Measurements from ENCODE around the gene HSD17B11.
"Not testable (repeated sequence)": the region's sequence is repeated elsewhere in the genome, so short reads cannot be mapped to it uniquely, and the experiment has no call there.

The HSD17B11 gene

GRCh38 chr4:87356832-87357526, 34.0 kb downstream of the HSD17B11 start:
- no peak for DNase-seq (ENCODE audit: low read depth)

- no peak for DNase-seq (ENCODE audit: low read depth)
Measured at GRCh38 chr4:87354168-87355102, 36.6 kb downstream of the HSD17B11 start.

DNA sequence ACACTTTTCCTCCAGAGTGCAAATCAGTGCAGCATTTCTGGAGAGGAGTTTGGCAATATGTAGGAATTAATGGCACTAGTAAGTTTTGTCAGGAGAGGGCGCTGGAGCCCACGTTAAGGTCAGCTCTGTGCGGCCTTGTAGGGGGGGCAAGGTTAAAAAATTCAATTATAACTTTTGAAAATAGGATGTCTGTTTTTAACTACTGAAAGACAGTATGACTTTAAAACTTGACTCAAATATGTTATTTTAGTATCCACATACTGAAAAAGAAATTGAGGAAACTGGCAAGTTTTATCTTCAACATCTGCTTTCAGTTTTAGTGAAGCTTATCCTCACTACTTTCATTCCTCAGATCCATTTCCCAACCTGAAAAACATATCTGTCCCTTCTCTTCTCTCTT, 37.4 kb downstream of the HSD17B11 start:
- no peak for DNase-seq (ENCODE audit: low read depth)

- no peak for DNase-seq (ENCODE audit: low read depth)
Measured at GRCh38 chr4:87345139-87345538, 45.8 kb downstream of the HSD17B11 start.

DNA sequence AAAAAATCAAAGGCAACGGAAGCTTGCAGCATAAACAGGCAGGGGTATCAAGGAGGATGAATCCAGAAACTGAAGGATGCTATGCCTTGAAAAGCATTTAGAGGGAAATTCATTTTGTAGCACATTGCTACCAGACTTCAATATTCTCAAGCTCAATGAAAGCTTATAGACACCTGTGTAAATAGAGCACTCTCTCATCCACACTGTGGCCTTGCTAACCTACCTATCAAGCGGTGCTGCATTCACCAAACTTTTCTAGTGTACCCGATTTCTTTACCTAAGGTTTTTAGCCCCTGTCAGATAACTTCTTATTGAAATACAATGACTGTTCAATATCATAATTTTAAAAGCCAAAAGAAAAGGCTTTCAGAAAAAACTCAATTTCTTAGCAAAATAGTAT, 48.1 kb downstream of the HSD17B11 start:
- DNase-seq (ENCODE audit: low read depth) = no peak

DNA sequence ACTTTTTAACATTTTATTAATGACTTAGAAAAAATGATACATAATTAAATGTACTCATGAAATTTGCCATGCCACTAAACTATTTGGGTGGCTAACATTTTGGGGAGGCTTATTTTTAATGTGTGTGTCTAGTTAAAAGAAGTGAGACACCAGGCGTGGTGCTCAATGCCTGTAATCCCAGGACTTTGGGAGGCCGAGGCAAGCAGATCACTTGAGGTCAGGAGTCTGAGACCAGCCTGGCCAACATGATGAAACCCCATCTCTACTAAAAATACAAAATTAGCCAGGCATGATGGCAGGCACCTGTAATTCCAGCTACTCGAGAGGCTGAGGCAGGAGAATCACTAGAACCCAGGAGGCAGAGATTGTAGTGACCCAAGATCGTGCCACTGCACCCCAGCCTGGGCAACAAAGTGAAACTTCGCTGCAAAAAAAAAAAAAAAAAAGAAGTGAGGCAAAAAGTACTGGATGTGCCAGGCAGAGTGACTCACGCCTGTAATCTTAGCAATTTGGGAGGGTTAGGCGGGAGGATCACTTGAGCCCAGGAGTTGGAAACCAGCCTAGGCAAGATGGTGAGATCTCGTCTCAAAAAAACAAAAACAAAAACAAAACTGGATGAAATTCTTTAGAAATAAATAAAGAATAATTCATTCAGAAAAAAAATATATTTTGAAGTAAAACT, 48.9 kb downstream of the HSD17B11 start:
- DNase-seq (ENCODE audit: low read depth) = not testable (repeated sequence)

DNA sequence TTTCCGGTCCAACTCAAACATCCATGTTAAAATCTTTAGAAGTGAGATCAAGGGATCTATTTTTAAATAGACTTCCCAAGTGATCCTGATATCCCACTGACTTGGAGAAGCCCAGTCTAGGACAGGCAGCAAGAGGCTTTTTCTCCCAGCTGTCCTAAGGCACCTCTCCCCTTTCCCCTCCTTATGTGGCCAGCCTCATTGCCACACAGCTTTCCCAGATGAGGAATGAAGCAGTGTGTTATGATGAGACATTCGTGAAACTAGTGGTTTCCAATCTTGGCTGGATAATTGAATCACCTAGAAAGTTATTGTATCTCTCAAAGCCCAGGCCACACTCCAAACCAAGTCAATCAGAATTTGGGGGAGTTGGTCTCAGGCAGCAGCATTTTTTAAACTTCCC, 51.5 kb downstream of the HSD17B11 start:
- DNase-seq (ENCODE audit: low read depth) = no peak

DNA sequence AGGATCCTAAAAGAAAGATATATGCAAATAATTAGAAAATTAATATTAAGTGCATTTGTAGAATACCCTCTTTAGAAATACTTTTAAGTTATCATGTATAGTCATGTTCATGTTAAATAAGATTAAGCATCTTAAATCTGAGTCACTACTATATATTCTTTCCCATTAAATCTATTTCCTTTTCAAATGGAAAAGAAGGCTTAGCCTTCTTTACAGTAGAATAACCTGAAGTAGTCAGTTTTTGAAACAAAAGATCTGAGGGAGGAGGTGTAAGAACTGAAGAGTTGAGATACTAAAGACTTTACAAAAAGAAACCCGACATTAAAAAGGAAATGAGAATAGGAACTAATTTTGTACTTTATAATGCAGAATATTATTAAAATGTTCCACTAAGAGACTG, 53.6 kb downstream of the HSD17B11 start:
- no peak for DNase-seq (ENCODE audit: low read depth)

DNA sequence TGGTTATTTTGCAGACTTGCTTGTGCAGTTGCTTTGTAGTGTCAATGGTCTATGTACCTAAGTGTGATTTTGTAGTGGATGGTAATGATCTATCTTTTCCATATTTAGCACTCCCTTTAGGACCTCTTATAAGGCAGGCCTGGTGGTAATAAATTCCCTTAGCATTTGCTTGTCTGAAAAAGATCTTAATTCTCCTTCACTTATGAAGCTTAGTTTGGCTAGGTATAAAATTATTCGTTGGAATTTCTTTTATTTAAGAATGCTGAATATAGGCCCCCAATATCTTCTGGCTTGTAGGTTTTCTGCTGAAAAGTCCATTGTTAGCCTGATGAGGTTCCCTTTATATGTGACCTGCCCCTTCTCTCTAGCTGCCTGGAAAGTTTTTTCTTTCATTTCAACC, 57.7 kb downstream of the HSD17B11 start:
- DNase-seq (ENCODE audit: low read depth) = no peak

GRCh38 chr4:87330761-87331160, 60.2 kb downstream of the HSD17B11 start:
- no peak for DNase-seq (ENCODE audit: low read depth)

- DNase-seq (ENCODE audit: low read depth) = no peak
Measured at GRCh38 chr4:87327136-87327535, 63.9 kb downstream of the HSD17B11 start.

- no peak for DNase-seq (ENCODE audit: low read depth)
Measured at GRCh38 chr4:87326460-87326859, 64.5 kb downstream of the HSD17B11 start.

DNA sequence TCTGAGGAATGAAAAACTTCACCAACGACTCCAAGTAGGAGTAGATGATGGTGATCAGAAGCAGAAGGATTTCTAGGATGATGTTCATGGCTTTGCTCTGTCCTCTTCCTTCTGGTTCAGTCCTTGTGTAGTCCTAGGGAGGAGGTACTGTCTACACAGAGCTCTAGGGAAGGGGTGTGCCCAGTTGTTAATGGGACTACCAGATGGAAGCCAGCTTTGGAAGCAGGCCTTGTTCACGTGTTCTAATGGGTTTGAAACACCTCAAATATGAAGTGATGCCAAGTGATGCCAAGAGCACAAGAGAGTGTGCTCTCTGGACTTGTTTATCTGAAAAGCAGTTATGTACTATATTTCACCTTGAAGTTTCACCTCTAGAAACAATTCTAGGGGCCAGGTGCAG, 68.2 kb downstream of the HSD17B11 start, which contains the start of gene HSD17B13:
TSS of gene HSD17B13 (minus strand) at position 129 of the 400 bp plus-strand sequence. CDS start at position 88, 41 bp downstream.
- DNase-seq (ENCODE audit: low read depth) = no peak

DNA sequence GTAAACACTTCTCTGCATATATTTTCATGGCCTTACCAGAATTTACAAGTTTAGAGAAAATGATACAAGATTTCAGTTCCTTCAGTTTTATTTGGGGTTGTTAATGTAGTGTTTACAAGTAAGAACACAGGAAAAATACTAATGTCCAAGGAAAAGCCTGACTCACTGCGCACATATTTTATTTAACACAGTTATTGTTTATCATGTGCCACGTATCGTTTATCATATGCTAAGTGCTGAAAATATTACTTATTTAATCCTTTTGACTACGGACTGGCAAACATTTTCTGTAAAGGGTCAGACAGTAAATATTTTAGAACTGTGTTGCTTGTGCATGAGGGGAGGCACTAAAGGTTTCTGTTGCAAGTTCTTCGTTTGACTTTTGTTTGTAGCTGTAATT, 69.1 kb downstream of the HSD17B11 start:
- DNase-seq (ENCODE audit: low read depth) = no peak

GRCh38 chr4:87317527-87317926, 73.5 kb downstream of the HSD17B11 start:
- no peak for DNase-seq (ENCODE audit: low read depth)

- no peak for DNase-seq (ENCODE audit: low read depth)
Measured at GRCh38 chr4:87316961-87317360, 74.0 kb downstream of the HSD17B11 start.

- DNase-seq (ENCODE audit: low read depth) = not testable (repeated sequence)
Measured at GRCh38 chr4:87315000-87315399, 76.0 kb downstream of the HSD17B11 start.

GRCh38 chr4:87313756-87314155, 77.2 kb downstream of the HSD17B11 start:
- no peak for DNase-seq (ENCODE audit: low read depth)

DNA sequence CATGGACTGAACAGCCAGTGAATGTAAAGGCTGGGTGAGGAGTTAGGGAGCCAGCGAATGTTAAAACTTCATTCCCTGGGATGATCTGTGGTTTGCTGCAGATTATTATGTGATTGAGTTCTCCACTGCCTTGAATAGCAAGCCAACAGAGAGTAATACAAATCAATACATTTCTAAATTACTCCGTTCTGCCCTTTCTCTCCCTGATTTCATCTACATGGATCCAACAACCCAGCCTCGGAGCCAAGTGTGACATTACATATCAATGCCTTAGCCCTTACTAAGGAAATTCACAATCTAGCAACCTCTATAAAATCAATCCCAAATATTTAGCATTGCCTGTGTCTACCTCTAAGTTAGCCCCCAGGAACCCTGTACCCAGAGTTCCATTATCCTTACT, 79.3 kb downstream of the HSD17B11 start:
- DNase-seq (ENCODE audit: low read depth) = no peak

GRCh38 chr4:87310691-87311335, 80.2 kb downstream of the HSD17B11 start:
- DNase-seq (ENCODE audit: low read depth) = no peak

- no peak for DNase-seq (ENCODE audit: low read depth)
Measured at GRCh38 chr4:87309625-87310024, 81.4 kb downstream of the HSD17B11 start.

DNA sequence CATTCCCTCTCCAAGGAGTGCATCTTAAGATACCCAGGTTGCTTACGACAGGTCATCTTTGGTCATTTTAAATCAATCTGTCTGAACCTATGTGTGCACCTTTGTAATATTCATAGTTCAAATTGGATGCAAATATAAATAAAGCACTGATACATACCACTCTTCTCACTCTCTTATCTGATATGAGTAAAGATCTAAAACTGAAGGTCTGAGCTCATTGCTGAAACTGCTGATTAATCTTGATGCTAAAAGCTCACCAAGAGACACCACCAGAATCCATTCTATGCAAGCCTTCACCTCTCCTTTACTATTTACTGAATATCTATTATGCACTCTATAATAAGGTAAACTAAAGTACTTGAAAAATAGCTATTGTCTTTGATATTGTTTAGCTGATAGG, 84.9 kb downstream of the HSD17B11 start:
- no peak for DNase-seq (ENCODE audit: low read depth)

Measured in activated T-cell treated with anti-CD3 and anti-CD28 coated beads for 24 hours (primary cell).